HG03196 (cell line): ENCODE measurements around the gene MRPL14.
A peak's percentile ranks its signal among the peaks of the same experiment; 100 is the strongest.

ENCODE experiments used
- ATAC-seq: cut with Tn5 transposase; IDR thresholded peaks from one replicate; pipeline ENCODE4 v1.9.1; 2021; ENCODE audit not compliant: unreplicated experiment

The MRPL14 gene

GRCh38 chr6:44081753-44082152 lies 45.5 kb downstream of the MRPL14 start:
- ATAC-seq: no peak

GRCh38 chr6:44080561-44081521 lies 46.4 kb downstream of the MRPL14 start:
- no peak for ATAC-seq

DNA sequence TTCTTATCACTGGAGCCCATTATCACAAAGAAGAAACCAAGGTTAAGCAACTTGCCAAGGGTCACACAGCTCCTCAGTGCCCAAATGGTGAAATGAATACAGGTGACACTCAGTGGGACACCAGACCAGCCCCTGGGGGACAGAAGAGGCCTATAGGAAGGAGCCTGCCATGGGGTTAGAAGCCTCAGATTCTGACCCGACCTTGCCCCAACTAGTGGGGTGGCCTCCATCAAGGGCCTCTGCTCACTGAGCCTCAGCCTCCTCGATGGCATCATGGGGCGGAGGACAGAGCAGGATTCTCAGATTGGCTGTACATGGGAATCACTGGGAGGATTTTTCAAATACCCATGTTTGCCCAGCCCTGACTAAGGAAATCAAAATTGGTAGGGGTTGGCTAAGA lies 47.6 kb downstream of the MRPL14 start:
- ATAC-seq: no peak

GRCh38 chr6:44078827-44079671 lies 48.2 kb downstream of the MRPL14 start:
- ATAC-seq: no peak

GRCh38 chr6:44078219-44078826 lies 48.9 kb downstream of the MRPL14 start:
- ATAC-seq: no peak

GRCh38 chr6:44077214-44077946 lies 49.9 kb downstream of the MRPL14 start:
- no peak for ATAC-seq

- no peak for ATAC-seq
These were observed 50.7 kb downstream of the MRPL14 start for GRCh38 chr6:44076356-44077213.

DNA sequence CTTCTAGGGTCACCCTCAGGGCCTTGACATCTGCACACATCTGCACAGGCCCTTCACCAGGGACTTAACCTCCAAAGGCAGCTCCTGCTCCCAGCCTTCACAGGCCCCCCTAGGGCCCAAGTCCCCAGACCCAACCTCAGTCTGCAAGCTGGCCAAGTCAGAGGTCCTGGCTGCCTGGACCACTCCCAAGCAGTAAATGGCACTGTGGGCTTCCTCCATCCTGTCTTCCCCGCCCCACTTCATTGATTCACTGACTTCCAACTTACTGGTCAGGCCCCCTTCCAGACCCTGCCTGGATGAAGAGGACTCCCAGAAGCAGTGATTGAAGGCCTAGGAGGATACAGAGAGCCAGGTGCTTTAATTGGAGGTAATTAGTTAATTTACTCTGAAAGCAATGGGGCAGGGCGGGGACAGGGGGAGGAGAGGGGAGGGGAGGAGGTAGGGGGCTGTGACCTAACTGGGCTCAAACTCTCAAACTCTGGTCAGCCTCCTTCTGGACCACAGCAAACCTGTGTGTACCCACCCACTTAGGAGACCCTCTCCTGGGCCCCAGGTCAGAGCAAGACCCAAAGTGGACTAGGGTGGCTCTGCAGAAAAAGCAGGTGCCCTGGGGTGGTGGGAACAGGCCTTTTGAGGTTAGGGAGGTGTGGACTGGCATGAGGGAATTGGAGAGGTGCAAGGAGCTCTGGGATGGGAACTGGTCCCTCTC lies 51.5 kb downstream of the MRPL14 start:
- no peak for ATAC-seq

- peak; percentile 1 for ATAC-seq
These were observed 52.2 kb downstream of the MRPL14 start for GRCh38 chr6:44074813-44075646.

GRCh38 chr6:44074439-44074812 lies 52.8 kb downstream of the MRPL14 start:
- peak; percentile 34 for ATAC-seq

DNA sequence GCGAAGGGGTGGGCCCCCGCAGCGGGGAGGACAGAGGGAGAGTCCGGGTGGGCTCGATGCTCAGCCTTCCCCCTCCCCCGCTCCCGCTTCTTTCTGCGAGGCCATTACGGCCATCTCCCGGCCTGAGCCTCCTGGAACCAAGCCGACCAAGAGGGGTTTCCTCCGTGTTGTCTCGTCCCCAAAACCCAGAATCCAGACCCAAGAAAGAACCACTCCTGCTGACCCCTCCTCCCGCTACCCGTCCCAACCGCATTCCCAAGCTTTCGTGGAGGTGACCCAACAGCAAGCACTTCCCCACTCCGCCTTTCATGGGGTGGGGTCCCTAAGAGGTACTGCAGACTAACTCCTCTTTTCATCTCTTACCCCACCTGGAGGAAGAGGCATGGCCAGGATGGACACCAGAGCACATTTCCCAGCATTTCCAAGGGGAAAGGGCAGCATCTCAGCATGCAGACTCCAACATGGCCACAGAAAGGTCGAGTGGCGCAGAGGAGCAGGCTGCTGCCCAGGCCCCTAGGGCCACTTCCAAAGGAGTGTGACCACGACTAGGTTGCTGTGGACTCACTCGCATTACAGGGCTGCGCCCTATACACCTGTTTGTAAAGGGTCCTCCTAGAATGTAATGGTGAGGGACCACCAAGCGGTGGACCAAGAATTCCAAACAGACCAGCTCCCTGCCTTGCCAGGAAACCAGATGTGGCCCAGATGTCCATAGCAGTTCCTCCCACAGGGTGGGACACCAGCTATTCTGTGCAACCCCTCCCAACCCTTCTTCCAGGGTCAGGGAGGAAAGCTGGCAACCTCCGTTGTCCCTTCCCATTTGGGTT lies 53.4 kb downstream of the MRPL14 start:
- peak; percentile 1 for ATAC-seq

DNA sequence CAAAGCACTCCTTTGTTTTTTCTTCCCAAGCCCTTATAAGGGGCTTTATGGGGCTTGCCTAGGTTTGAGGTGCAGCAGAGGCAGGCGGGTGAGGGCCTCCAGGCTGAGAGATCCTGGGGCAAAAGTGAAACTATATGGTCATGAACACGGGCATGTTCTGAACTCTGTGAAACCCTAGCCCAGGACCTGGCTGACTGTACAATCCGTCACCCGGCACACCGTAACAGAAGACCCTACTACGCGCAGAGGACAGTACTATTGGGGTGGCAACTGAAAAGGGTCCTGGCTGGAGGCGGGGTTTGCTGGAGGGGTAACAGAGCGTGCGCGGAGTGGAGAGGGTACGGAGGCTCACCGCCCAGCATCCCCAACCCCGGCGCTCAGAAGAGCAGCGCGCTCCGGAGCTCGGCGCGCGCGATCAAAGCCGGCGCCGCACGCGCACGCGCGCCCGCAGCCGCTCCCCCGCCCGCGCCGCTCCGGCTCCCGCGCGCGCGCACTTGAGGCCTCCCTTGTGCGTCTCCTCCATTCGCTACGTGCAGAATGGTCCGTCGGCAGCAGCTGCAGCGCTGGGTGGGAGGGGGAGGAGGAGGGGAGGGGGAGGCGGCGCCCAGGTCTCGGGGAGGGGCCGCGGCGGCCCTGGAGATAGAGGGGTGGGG lies 54.2 kb downstream of the MRPL14 start:
- peak; percentile 39 for ATAC-seq

DNA sequence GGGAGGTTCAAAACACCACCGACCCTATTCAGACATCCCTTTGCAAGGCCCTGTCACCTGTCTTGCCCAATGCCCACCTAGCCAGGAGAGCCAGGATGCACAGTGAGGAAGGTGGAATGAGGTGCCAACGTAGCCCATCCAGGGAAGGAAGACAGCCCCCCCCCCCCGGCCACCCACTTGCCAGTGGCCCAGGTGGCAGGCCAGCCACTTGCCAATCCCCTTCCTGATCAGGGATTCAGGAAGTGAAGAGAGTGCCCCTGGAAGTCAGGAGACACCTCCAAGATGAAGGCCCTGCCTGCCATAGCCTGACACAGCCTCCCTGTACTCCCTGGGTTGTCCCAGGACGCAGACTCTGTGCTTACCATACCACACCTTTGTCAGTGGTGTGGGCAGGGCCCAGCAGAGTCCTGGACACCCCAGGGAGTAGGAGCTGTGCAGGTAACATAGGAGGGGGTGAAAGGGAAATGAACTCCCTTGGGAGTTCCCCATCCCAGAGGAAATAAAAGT lies 54.7 kb downstream of the MRPL14 start:
- no peak for ATAC-seq

GRCh38 chr6:44071670-44072451 lies 55.4 kb downstream of the MRPL14 start:
- ATAC-seq: no peak

DNA sequence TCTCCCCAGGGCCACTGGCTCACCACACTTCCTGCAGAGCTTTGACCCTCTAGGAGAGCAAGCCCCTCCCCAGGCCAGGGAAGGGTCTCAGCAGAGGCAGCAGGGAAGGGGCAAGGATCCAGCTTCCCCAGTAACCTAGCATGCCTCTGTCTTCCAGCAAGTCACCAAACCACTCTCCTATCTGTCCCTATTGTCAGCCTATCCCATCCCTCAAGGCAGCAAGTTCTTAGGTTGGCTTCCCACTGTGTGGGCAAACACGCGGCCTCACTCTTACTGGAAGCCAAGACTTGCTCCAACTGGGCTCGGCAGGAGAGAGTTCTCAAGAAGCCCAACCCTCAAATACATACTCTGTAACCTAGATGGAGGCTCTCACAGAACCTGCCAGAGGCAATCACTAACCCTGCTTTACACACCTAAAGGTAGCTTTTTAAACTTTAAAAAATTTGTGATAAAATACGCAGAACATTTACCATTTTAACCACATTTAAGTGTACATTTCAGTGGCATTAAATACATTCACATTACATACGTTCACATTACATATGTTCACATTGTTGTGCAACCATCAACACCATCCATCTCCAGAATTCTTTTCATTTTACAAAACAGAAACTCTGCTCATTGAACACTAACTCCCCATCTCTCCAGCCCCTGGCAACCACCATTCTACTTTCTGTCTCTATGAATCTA lies 58.5 kb downstream of the MRPL14 start:
- no peak for ATAC-seq
